HL-60 (cell line): Measurements from ENCODE around the gene CACNA1C.

Experiments used
- TF ChIP-seq, protein P1 (sequence below): IDR thresholded peaks from one replicate; pipeline ENCODE4 v1.5.1; 2011; ENCODE audit warnings: low read length, control low read depth, inconsistent platforms; ENCODE audit not compliant: insufficient read depth
- TF ChIP-seq, protein P2 (sequence below): IDR thresholded peaks from 2 replicates; pipeline ENCODE4 v1.6.1; 2012; ENCODE audit warnings: low read depth; ENCODE audit not compliant: insufficient replicate concordance

DNA sequence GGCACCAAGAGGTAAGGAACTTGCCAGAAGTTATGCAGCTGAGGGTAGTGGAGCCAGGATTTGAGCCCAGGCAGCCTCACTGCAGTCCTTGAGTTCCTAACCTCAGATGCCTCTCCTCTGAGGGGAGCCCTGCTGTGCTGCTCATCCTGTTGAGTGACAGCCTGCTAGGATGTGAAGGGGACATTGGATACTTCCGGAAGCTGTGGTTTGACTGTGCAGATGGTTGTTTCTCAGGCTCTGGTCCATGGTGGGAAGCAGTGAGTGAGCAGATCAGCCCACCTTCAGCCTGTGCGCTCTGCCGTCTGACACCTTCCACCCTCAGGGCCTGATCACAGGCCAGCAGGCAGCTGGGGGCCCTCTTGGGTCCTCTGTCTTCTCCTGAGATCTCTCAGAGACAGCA, 253.2 kb downstream of the CACNA1C start:
- TF ChIP-seq, protein P1, sequence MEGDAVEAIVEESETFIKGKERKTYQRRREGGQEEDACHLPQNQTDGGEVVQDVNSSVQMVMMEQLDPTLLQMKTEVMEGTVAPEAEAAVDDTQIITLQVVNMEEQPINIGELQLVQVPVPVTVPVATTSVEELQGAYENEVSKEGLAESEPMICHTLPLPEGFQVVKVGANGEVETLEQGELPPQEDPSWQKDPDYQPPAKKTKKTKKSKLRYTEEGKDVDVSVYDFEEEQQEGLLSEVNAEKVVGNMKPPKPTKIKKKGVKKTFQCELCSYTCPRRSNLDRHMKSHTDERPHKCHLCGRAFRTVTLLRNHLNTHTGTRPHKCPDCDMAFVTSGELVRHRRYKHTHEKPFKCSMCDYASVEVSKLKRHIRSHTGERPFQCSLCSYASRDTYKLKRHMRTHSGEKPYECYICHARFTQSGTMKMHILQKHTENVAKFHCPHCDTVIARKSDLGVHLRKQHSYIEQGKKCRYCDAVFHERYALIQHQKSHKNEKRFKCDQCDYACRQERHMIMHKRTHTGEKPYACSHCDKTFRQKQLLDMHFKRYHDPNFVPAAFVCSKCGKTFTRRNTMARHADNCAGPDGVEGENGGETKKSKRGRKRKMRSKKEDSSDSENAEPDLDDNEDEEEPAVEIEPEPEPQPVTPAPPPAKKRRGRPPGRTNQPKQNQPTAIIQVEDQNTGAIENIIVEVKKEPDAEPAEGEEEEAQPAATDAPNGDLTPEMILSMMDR: no peak
- TF ChIP-seq, protein P2, sequence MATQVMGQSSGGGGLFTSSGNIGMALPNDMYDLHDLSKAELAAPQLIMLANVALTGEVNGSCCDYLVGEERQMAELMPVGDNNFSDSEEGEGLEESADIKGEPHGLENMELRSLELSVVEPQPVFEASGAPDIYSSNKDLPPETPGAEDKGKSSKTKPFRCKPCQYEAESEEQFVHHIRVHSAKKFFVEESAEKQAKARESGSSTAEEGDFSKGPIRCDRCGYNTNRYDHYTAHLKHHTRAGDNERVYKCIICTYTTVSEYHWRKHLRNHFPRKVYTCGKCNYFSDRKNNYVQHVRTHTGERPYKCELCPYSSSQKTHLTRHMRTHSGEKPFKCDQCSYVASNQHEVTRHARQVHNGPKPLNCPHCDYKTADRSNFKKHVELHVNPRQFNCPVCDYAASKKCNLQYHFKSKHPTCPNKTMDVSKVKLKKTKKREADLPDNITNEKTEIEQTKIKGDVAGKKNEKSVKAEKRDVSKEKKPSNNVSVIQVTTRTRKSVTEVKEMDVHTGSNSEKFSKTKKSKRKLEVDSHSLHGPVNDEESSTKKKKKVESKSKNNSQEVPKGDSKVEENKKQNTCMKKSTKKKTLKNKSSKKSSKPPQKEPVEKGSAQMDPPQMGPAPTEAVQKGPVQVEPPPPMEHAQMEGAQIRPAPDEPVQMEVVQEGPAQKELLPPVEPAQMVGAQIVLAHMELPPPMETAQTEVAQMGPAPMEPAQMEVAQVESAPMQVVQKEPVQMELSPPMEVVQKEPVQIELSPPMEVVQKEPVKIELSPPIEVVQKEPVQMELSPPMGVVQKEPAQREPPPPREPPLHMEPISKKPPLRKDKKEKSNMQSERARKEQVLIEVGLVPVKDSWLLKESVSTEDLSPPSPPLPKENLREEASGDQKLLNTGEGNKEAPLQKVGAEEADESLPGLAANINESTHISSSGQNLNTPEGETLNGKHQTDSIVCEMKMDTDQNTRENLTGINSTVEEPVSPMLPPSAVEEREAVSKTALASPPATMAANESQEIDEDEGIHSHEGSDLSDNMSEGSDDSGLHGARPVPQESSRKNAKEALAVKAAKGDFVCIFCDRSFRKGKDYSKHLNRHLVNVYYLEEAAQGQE: no peak
